HEK293 (cell line): Measurements from ENCODE around the gene FBL.
"Not testable (repeated sequence)": the region's sequence is repeated elsewhere in the genome, so short reads cannot be mapped to it uniquely, and the experiment has no call there.

Source experiments
- CTCF ChIA-PET: fragments of 350-600 bp; formaldehyde crosslinking; extraction: SDS; loops from one replicate; lab custom pipeline; 2021; ENCODE audit warnings: antibody characterized with exemption; lab: Yijun Ruan, JAX
- POLR2A ChIA-PET: fragments of 300-600 bp; formaldehyde crosslinking; extraction: SDS; loops from one replicate; lab custom pipeline; 2020; ENCODE audit warnings: antibody characterized with exemption, inconsistent platforms; lab: Yijun Ruan, JAX
- H3K27ac ChIP-seq: fragments of 200-500 bp; sonication (Bioruptor generic); 2 replicates; pipeline ENCODE4 v1.5.1; 2014; ENCODE audit warnings: low read depth, low read length, control low read depth, inconsistent platforms; ENCODE audit errors: extremely low read depth
- H3K36me3 ChIP-seq, 2 experiments: fragments of 200-500 bp in 1 of 2; sonication (Bioruptor generic) in 1 of 2; 1 replicate in 1 of 2; 2 replicates in 1 of 2; pipeline ENCODE4 v1.5.1; 2014 to 2017; ENCODE audit warnings: inconsistent platforms in 2 of 2, low read length in 2 of 2; ENCODE audit not compliant: control insufficient read depth in 2 of 2, insufficient read depth in 1 of 2
- H3K4me1 ChIP-seq: fragments of 200-500 bp; sonication (Bioruptor generic); 2 replicates; pipeline ENCODE4 v1.5.1; 2014; ENCODE audit warnings: mild to moderate bottlenecking, low read length, inconsistent platforms; ENCODE audit not compliant: control insufficient read depth, insufficient read depth
- H3K4me3 ChIP-seq: 2 replicates; pipeline ENCODE4 v1.5.1; 2011; ENCODE audit warnings: low read depth, mild to moderate bottlenecking, control low read depth, low read length, moderate library complexity
- H3K9me3 ChIP-seq: fragments of 200-500 bp; sonication (Bioruptor generic); 2 replicates; pipeline ENCODE4 v1.5.1; 2014; ENCODE audit warnings: low read depth, low read length, inconsistent platforms; ENCODE audit not compliant: control insufficient read depth, insufficient read depth
- GLI2 ChIP-seq: fragments of 450-650 bp; formaldehyde crosslinking; IDR thresholded peaks from 2 replicates; pipeline ENCODE4; 2017; ENCODE audit warnings: missing biosample characterization, missing genetic modification characterization, low read depth, borderline replicate concordance
- ZBTB17 ChIP-seq: fragments of 450-650 bp; formaldehyde crosslinking; IDR thresholded peaks from 2 replicates; pipeline ENCODE4 v1.5.1; 2016; ENCODE audit warnings: missing biosample characterization, missing genetic modification characterization
- ZEB2 ChIP-seq: fragments of 450-650 bp; formaldehyde crosslinking; IDR thresholded peaks from 2 replicates; pipeline ENCODE4 v1.5.1; 2016; ENCODE audit warnings: missing biosample characterization, missing genetic modification characterization
- ZNF114 ChIP-seq: fragments of 450-650 bp; formaldehyde crosslinking; IDR thresholded peaks from 2 replicates; pipeline ENCODE4 v1.5.0; 2017; ENCODE audit warnings: missing biosample characterization, missing genetic modification characterization
- ZNF2 ChIP-seq: fragments of 450-650 bp; formaldehyde crosslinking; IDR thresholded peaks from 2 replicates; pipeline ENCODE4 v1.5.1; 2016; ENCODE audit warnings: missing biosample characterization, missing genetic modification characterization
- ZNF24 ChIP-seq: fragments of 450-650 bp; formaldehyde crosslinking; IDR thresholded peaks from 2 replicates; pipeline ENCODE4 v1.5.1; 2016; ENCODE audit warnings: missing biosample characterization, missing genetic modification characterization
- ZNF302 ChIP-seq: fragments of 450-650 bp; formaldehyde crosslinking; IDR thresholded peaks from 2 replicates; pipeline ENCODE4 v1.5.1; 2016; ENCODE audit warnings: missing biosample characterization, missing genetic modification characterization, low read depth
- ZNF311 ChIP-seq: fragments of 450-650 bp; formaldehyde crosslinking; IDR thresholded peaks from 2 replicates; pipeline ENCODE4 v1.5.1; 2017; ENCODE audit warnings: missing biosample characterization, missing genetic modification characterization, borderline replicate concordance
- ZNF350 ChIP-seq: fragments of 450-650 bp; formaldehyde crosslinking; IDR thresholded peaks from 2 replicates; pipeline ENCODE4 v1.5.0; 2017; ENCODE audit warnings: missing biosample characterization, mild to moderate bottlenecking, missing genetic modification characterization
- ZNF449 ChIP-seq: fragments of 450-650 bp; formaldehyde crosslinking; IDR thresholded peaks from 2 replicates; pipeline ENCODE4 v1.5.1; 2017; ENCODE audit warnings: missing biosample characterization, mild to moderate bottlenecking, missing genetic modification characterization, moderate library complexity
- ZNF585B ChIP-seq: fragments of 450-650 bp; formaldehyde crosslinking; IDR thresholded peaks from 2 replicates; pipeline ENCODE4 v1.5.1; 2016; ENCODE audit warnings: missing biosample characterization, missing genetic modification characterization
- ZNF626 ChIP-seq: fragments of 450-650 bp; sonication (Bioruptor Pico); formaldehyde crosslinking; IDR thresholded peaks from 2 replicates; pipeline ENCODE4 v1.5.1; 2018; ENCODE audit warnings: missing biosample characterization, missing genetic modification characterization, inconsistent platforms
- TF ChIP-seq, protein P1 (sequence below): fragments of 450-650 bp; formaldehyde crosslinking; IDR thresholded peaks from 2 replicates; pipeline ENCODE4 v1.5.1; 2016; ENCODE audit warnings: missing biosample characterization, missing genetic modification characterization, borderline replicate concordance
- TF ChIP-seq, protein P2 (sequence below): fragments of 450-650 bp; formaldehyde crosslinking; IDR thresholded peaks from 2 replicates; pipeline ENCODE4; 2016; ENCODE audit warnings: missing biosample characterization, missing genetic modification characterization

FBL gene

DNA sequence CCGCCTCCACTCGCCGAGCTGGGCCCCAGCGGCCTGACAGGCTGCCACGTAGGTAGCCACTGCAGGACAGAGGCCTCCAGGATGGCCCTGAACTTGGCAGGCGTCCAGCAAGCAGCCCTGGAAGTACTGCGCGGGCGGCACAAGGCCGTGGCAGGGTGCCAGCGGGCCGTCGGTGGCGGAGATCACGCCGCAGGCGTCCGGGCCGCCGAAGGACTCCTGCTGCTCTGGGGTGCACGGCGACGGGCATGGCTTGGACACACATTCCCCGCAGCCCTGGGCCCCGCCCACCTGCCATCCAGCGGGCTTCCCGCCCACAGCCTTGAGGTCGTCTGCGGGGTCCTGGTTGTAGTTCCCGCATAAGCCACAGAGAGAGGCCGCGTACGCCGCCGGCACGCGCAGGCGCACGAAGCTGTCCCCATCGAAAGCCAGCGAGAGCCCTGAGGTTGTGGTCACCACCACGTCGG, 29.3 kb upstream of the FBL start:
- POLR2A ChIA-PET, H3K27ac ChIP-seq, H3K4me3 ChIP-seq, CTCF ChIA-PET, H3K4me1 ChIP-seq, H3K36me3 ChIP-seq, H3K9me3 ChIP-seq: not testable (repeated sequence)

DNA sequence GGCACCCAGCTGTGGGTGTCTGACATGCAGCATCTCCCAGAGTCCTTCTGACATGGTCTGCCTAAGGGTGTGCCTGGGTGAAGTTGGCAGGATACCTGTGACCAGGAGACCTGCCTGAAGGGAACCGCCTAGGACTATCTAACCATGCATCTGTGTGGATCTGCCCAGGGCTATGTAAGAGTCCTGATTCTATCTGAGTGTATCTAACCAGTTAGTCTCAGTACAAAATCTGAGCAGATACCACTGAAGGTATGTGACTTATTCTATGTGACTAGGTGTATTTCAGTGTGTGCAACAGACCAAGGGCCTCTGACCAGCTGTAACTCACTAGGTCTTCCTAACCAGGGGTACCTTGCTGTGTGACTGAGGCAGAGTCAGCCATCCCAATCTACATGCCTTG, 28.2 kb upstream of the FBL start:
- no peaks in the 10 kb centered on the region for H3K36me3 ChIP-seq
- peaks cover 6% of the 10 kb centered on the region for H3K4me1 ChIP-seq

GRCh38 chr19:39873385-39873784, 27.2 kb upstream of the FBL start:
- CTCF ChIA-PET: interaction anchor here (0.7 kb wide), 1 partner anchor 28 kb away, joined by 3 read pairs; no protein-coding TSS in a partner anchor
- TF ChIP-seq ZEB2 (tag by site-specific recombination) (no peak), GLI2 (tag by site-specific recombination) (no peak), ZNF302 (no peak), ZNF626 (tag by site-specific recombination) (no peak), ZNF449 (no peak), ZNF311 (no peak), ZNF350 (tag by site-specific recombination) (no peak), ZNF2 (no peak)
- TF ChIP-seq, protein P1, sequence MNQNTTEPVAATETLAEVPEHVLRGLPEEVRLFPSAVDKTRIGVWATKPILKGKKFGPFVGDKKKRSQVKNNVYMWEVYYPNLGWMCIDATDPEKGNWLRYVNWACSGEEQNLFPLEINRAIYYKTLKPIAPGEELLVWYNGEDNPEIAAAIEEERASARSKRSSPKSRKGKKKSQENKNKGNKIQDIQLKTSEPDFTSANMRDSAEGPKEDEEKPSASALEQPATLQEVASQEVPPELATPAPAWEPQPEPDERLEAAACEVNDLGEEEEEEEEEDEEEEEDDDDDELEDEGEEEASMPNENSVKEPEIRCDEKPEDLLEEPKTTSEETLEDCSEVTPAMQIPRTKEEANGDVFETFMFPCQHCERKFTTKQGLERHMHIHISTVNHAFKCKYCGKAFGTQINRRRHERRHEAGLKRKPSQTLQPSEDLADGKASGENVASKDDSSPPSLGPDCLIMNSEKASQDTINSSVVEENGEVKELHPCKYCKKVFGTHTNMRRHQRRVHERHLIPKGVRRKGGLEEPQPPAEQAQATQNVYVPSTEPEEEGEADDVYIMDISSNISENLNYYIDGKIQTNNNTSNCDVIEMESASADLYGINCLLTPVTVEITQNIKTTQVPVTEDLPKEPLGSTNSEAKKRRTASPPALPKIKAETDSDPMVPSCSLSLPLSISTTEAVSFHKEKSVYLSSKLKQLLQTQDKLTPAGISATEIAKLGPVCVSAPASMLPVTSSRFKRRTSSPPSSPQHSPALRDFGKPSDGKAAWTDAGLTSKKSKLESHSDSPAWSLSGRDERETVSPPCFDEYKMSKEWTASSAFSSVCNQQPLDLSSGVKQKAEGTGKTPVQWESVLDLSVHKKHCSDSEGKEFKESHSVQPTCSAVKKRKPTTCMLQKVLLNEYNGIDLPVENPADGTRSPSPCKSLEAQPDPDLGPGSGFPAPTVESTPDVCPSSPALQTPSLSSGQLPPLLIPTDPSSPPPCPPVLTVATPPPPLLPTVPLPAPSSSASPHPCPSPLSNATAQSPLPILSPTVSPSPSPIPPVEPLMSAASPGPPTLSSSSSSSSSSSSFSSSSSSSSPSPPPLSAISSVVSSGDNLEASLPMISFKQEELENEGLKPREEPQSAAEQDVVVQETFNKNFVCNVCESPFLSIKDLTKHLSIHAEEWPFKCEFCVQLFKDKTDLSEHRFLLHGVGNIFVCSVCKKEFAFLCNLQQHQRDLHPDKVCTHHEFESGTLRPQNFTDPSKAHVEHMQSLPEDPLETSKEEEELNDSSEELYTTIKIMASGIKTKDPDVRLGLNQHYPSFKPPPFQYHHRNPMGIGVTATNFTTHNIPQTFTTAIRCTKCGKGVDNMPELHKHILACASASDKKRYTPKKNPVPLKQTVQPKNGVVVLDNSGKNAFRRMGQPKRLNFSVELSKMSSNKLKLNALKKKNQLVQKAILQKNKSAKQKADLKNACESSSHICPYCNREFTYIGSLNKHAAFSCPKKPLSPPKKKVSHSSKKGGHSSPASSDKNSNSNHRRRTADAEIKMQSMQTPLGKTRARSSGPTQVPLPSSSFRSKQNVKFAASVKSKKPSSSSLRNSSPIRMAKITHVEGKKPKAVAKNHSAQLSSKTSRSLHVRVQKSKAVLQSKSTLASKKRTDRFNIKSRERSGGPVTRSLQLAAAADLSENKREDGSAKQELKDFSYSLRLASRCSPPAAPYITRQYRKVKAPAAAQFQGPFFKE (tag by site-specific recombination): no peak

More for the DNA sequence above, 28.2 kb upstream of the FBL start:
- TF ChIP-seq, protein P2, sequence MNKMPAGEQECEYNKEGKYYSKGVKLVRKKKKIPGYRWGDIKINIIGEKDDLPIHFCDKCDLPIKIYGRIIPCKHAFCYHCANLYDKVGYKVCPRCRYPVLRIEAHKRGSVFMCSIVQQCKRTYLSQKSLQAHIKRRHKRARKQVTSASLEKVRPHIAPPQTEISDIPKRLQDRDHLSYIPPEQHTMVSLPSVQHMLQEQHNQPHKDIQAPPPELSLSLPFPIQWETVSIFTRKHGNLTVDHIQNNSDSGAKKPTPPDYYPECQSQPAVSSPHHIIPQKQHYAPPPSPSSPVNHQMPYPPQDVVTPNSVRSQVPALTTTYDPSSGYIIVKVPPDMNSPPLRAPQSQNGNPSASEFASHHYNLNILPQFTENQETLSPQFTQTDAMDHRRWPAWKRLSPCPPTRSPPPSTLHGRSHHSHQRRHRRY (tag by site-specific recombination): no peak
- no peak for TF ChIP-seq ZNF24 (tag by site-specific recombination)
- TF ChIP-seq ZNF114 (tag by site-specific recombination): no peak
- TF ChIP-seq ZNF449: no peak
- TF ChIP-seq ZNF585B: no peak
- TF ChIP-seq ZBTB17 (tag by site-specific recombination): peak; percentile 51; the same call in 1 of the 2 replicates
- CTCF ChIA-PET: no interaction called here
- POLR2A ChIA-PET: no interaction called here
- H3K27ac ChIP-seq: no peak overlapping the region
- no peak overlapping the region for H3K4me3 ChIP-seq
- H3K9me3 ChIP-seq: no peaks in the 10 kb centered on the region

More at GRCh38 chr19:39873385-39873784, 27.2 kb upstream of the FBL start:
- no peak overlapping the region for H3K27ac ChIP-seq
- POLR2A ChIA-PET: no interaction called here
- peaks cover 6% of the 10 kb centered on the region for H3K4me1 ChIP-seq
- no peak overlapping the region for H3K4me3 ChIP-seq
- no peaks in the 10 kb centered on the region for H3K36me3 ChIP-seq
- no peaks in the 10 kb centered on the region for H3K9me3 ChIP-seq
